Cardiac fibroblast (primary cell): Measurements from ENCODE around the gene ABCC4.

Source experiments
- DNase-seq, 2 donors: peaks; one replicate each; pipeline versions ENCODE4 v3.0.0 to v3.0.0-alpha.2; 2010; ENCODE audit warnings: low read depth in 2 of 2
- H3K4me3 ChIP-seq, 2 donors: replicated peaks in 1 of 2; 1 replicate in 1 of 2; 2 replicates in 1 of 2; pipeline ENCODE4 v1.5.1; 2011; ENCODE audit warnings: low read depth in 2 of 2, low read length in 2 of 2, mild to moderate bottlenecking in 2 of 2, moderate library complexity in 1 of 2
- TF ChIP-seq, protein P1 (sequence below): IDR thresholded peaks from one replicate; pipeline ENCODE4 v1.5.1; 2011; ENCODE audit warnings: low read depth, mild to moderate bottlenecking, low read length, inconsistent platforms

The ABCC4 gene

DNA sequence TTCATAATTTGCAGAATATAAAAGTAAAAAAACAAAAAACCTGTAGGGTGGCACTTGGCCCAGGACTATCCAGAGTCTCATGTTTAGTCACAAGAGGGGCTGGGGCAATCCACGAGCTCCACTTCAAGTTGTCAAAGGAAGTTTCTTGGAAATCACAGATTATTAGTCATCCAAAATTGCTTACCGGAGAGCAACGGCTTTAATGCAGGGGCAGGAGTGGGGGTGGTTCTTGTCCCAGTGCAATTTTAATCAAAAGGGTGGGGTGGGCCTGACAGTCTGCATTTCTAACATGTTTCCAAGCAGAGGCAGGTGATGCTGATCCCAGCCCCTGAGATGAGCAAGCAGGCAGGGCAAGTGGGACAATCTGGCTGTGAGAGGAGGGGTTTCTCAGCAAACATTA, 233.9 kb downstream of the ABCC4 start:
- TF ChIP-seq, protein P1, sequence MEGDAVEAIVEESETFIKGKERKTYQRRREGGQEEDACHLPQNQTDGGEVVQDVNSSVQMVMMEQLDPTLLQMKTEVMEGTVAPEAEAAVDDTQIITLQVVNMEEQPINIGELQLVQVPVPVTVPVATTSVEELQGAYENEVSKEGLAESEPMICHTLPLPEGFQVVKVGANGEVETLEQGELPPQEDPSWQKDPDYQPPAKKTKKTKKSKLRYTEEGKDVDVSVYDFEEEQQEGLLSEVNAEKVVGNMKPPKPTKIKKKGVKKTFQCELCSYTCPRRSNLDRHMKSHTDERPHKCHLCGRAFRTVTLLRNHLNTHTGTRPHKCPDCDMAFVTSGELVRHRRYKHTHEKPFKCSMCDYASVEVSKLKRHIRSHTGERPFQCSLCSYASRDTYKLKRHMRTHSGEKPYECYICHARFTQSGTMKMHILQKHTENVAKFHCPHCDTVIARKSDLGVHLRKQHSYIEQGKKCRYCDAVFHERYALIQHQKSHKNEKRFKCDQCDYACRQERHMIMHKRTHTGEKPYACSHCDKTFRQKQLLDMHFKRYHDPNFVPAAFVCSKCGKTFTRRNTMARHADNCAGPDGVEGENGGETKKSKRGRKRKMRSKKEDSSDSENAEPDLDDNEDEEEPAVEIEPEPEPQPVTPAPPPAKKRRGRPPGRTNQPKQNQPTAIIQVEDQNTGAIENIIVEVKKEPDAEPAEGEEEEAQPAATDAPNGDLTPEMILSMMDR = no peak
- peak; percentile 31 to 47 for DNase-seq
- H3K4me3 ChIP-seq = no peak overlapping the region

DNA sequence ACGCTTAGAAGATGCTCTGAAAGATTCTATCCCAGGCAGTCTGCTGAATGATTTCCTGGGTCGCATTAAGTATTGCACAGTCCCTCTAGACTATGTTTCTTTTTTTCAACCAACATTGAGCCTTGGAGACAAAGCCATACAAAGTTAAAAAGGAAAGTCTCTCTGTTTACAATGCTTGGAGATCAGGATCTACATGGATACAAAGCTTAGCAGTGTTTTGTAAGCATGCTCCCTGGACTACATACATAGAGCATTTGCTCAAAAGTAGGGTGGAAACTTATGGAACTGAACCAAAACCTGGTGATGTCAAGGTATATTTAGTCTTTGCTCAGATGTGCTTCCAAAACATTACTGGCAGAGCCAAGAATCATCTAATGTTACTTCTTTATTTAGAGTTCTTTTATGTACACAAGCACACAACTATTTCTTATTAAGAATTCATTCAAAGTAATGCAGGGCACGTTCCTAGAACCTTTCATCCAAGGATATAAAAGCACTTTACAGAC, 241.2 kb downstream of the ABCC4 start:
- DNase-seq = no peak
- H3K4me3 ChIP-seq = no peak overlapping the region
- TF ChIP-seq, protein P1 = no peak

DNA sequence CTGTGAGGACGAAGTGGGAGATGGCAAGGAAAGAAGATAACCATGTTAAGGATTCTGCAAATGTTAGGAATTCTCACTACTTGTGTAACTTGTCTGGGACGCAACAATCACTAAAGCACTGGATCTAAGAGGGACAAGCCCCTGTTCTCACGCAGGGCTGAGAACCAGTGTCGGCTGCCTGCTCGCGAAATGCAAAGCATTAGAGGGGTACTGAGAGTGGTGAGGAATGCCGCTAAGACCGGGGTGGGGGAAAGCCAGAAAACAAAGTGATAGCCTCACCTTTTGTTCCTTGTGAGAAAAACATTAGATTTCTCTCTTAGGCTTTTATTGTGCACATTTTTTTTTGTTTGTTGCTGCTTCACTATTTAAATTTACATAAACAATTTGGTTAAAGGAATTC, 241.9 kb downstream of the ABCC4 start:
- no peak for DNase-seq
- no peak overlapping the region for H3K4me3 ChIP-seq
- TF ChIP-seq, protein P1 = no peak

DNA sequence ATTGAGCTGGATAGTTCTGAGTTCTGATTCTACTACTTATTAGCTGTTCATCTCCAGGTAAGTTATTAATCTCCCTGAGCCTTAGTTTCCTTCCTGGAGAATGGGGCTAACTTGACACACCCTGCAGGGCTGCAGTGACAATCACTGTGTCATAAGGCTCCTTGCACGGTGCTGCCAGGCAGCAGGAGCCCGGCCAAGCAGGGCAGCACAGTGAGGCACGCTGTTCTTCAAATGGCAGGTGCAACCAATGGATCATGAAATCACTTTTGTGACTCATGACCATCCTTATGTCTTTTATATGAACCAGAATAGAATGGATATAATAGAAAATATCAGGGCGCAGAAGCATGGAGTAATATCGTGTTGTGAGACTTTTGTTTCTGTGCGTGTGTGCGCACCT, 242.6 kb downstream of the ABCC4 start:
- no peak overlapping the region for H3K4me3 ChIP-seq
- TF ChIP-seq, protein P1 = no peak
- no peak for DNase-seq

DNA sequence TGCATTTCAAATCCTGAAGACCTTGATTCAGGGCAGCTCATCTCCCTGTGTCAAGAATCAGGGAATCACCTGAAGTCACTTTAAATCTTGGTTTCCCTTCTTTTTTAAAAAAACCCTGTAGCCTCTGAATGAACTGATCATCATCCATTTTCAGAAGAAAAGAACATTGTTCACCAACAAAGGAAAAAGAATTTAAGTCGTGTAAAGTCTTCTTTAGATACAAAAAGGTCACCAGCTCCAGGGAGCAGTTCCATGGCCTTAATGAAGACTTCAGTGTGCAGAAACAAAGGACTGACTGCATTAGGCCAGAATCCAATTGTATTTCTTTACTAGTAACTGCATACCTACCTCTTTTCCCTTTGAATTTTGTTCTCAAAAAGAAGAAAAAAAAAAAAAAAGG, 245.0 kb downstream of the ABCC4 start:
- H3K4me3 ChIP-seq = no peak overlapping the region
- TF ChIP-seq, protein P1 = no peak
- no peak for DNase-seq

DNA sequence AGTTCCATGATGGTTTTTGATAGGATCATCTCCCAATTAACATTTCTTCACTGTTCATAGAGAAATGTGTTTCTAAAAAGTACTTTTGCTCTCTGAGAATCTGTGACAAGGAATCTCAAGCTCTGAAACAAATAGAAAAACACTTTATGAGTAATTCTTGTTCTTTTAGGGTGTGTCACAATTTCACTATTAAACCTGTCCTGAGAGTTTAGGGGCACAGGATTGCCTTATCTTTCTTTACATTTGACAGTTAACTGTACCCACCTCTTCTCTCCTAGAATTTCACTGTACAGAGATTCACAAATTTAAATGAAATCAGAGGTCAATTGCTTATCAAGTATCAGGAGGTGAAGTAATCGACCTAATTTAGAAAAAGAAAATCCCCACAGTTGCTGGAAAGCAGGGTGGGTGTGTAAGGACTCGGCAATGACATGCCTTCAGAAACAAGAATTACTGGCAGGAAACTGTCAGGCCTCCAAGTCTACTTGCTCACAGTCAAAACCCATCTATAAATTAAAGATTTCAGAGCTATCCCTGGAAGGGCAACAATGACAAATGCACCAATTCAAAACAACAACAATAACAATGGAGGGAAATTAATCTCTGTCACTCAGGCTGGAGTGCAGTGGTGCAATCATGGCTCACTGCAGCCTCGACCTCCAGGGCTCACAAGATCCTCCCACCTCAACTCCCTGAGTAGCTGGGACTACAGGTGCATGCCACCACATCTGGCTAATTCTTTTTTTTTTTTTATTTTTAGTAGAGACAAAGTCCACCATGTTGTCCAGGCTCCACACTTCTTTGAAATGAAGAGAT, 250.2 kb downstream of the ABCC4 start:
- DNase-seq = no peak
- TF ChIP-seq, protein P1 = no peak
- H3K4me3 ChIP-seq = no peak overlapping the region

DNA sequence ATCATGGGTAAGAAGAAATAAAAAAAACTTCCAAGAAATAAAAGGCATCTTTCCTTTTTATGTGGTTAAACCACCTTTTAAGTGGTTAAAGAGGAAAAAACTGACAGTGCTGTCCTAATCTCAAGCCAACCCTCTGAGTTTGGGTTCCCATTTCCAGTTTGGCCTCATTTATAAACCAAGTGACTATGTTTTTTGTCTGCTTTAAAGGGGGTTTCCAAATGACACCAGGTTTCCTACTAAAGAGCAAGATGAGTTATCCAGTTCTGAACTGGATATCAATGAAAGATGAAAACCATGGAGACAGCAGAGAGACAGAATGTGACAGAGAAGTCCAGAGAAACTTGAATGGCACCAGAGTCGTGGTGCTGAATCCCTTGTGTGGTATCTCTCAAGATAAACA, 251.5 kb downstream of the ABCC4 start:
- TF ChIP-seq, protein P1 = no peak
- DNase-seq = no peak
- no peak overlapping the region for H3K4me3 ChIP-seq
